SK-N-MC (cell line): ENCODE results near the gene C12orf76.
"Not testable (repeated sequence)": the region's sequence is repeated elsewhere in the genome, so short reads cannot be mapped to it uniquely, and the experiment has no call there.

Experiments used
- DNase-seq: peaks from one replicate; pipeline ENCODE4 v3.0.0-alpha.2; 2011; ENCODE audit warnings: low read depth, low spot score
- H3K27ac ChIP-seq: fragments of 200-600 bp; sonication (generic); 2 replicates; pipeline ENCODE4 v1.5.1; 2016; ENCODE audit warnings: mixed run types
- H3K36me3 ChIP-seq: fragments of 200-600 bp; sonication (generic); 2 replicates; pipeline ENCODE4 v1.6.1; 2017; ENCODE audit warnings: antibody characterized with exemption, low read length, mixed read lengths; ENCODE audit not compliant: insufficient read depth
- H3K4me3 ChIP-seq: fragments of 200-600 bp; sonication (generic); 2 replicates; pipeline ENCODE4 v1.5.1; 2016
- H3K9ac ChIP-seq: fragments of 200-600 bp; sonication (generic); 2 replicates; pipeline ENCODE4 v1.8.0; 2017; ENCODE audit warnings: mixed run types, mixed read lengths; ENCODE audit not compliant: insufficient read length
- H3K9me3 ChIP-seq: fragments of 200-600 bp; sonication (generic); 2 replicates; pipeline ENCODE4 v1.6.1; 2017; ENCODE audit warnings: low read depth, mild to moderate bottlenecking, antibody characterized with exemption, low read length, moderate library complexity, mixed read lengths
- EZH2 ChIP-seq: fragments of 200-600 bp; sonication (generic); IDR thresholded peaks from one replicate; pipeline ENCODE4 v1.6.1; 2017; ENCODE audit warnings: antibody characterized with exemption
- FOXP2 ChIP-seq: optimal IDR thresholded peaks from 2 replicates; pipeline ENCODE3; 2011; ENCODE audit warnings: mild to moderate bottlenecking, moderate library complexity; ENCODE audit not compliant: insufficient read depth; ENCODE audit errors: extremely low read length, control extremely low read depth
- POLR2AphosphoS5 ChIP-seq: IDR thresholded peaks from 2 replicates; pipeline ENCODE4 v1.6.1; 2012; ENCODE audit warnings: mild to moderate bottlenecking, low read depth, low read length, borderline replicate concordance

Gene C12orf76

GRCh38 chr12:110050927-110051326 lies 2.6 kb upstream of the C12orf76 start:
- Histone ChIP-seq H3K36me3 (no peaks in the 10 kb centered on the region), H3K9ac (no peak overlapping the region), H3K27ac (no peak overlapping the region), H3K9me3 (no peaks in the 10 kb centered on the region), H3K4me3 (no peak overlapping the region)
- TF ChIP-seq POLR2AphosphoS5 = no peak
- TF ChIP-seq FOXP2 = no peak
- TF ChIP-seq EZH2 = no peak
- DNase-seq = no peak

GRCh38 chr12:110049666-110050065 lies 1.3 kb upstream of the C12orf76 start:
- not testable (repeated sequence) for H3K9ac ChIP-seq, H3K9me3 ChIP-seq, H3K27ac ChIP-seq, DNase-seq, H3K4me3 ChIP-seq, H3K36me3 ChIP-seq

GRCh38 chr12:110049034-110049433 lies 712 bp upstream of the C12orf76 start:
- DNase-seq, H3K36me3 ChIP-seq, H3K9me3 ChIP-seq: not testable (repeated sequence)
- Histone ChIP-seq H3K27ac (peak overlapping the region; percentile 84), H3K4me3 (peak overlapping the region; percentile 96), H3K9ac (peak overlapping the region; percentile 65)

- Histone ChIP-seq H3K9me3 (no peaks in the 10 kb centered on the region), H3K36me3 (peaks cover under 1% of the 10 kb centered on the region; the same call in 1 of the 2 replicates), H3K4me3 (peak overlapping the region; percentile 96), H3K9ac (peak overlapping the region; percentile 84), H3K27ac (no peak overlapping the region)
- TF ChIP-seq FOXP2 (no peak), EZH2 (no peak), POLR2AphosphoS5 (no peak)
- no peak for DNase-seq
These were observed 903 bp downstream of the C12orf76 start for GRCh38 chr12:110047297-110047940.

- Histone ChIP-seq H3K9me3 (no peaks in the 10 kb centered on the region), H3K4me3 (peak overlapping the region; percentile 96; the same call in 1 of the 2 replicates), H3K36me3 (peaks cover 9% of the 10 kb centered on the region), H3K9ac (no peak overlapping the region), H3K27ac (no peak overlapping the region)
- DNase-seq = no peak
- TF ChIP-seq FOXP2 = no peak
- no peak for TF ChIP-seq EZH2
- TF ChIP-seq POLR2AphosphoS5 = no peak
These were observed 1.7 kb downstream of the C12orf76 start for GRCh38 chr12:110046451-110047187.

GRCh38 chr12:110042264-110042663 lies 6.1 kb downstream of the C12orf76 start:
- no peak overlapping the region for H3K27ac ChIP-seq
- no peak overlapping the region for H3K9ac ChIP-seq
- TF ChIP-seq EZH2 = no peak
- no peak for TF ChIP-seq POLR2AphosphoS5
- TF ChIP-seq FOXP2 = no peak
- H3K4me3 ChIP-seq = no peak overlapping the region
- H3K36me3 ChIP-seq = peaks cover 13% of the 10 kb centered on the region
- no peak for DNase-seq
- H3K9me3 ChIP-seq = no peaks in the 10 kb centered on the region

- Histone ChIP-seq H3K9ac (no peak overlapping the region), H3K27ac (no peak overlapping the region), H3K4me3 (no peak overlapping the region), H3K9me3 (no peaks in the 10 kb centered on the region), H3K36me3 (peaks cover 17% of the 10 kb centered on the region)
- DNase-seq = no peak
- no peak for TF ChIP-seq EZH2
- TF ChIP-seq FOXP2 = no peak
- no peak for TF ChIP-seq POLR2AphosphoS5
These were observed 9.1 kb downstream of the C12orf76 start for GRCh38 chr12:110039085-110039807.

- Histone ChIP-seq H3K27ac (no peak overlapping the region), H3K9me3 (no peaks in the 10 kb centered on the region), H3K36me3 (peaks cover 17% of the 10 kb centered on the region), H3K9ac (no peak overlapping the region), H3K4me3 (no peak overlapping the region)
- TF ChIP-seq POLR2AphosphoS5 = no peak
- TF ChIP-seq EZH2 = no peak
- TF ChIP-seq FOXP2 = no peak
- DNase-seq = no peak
These were observed 9.6 kb downstream of the C12orf76 start for GRCh38 chr12:110038741-110039084.

GRCh38 chr12:110037315-110037714 lies 11.0 kb downstream of the C12orf76 start:
- Histone ChIP-seq H3K9ac (no peak overlapping the region), H3K9me3 (no peaks in the 10 kb centered on the region), H3K4me3 (no peak overlapping the region), H3K27ac (no peak overlapping the region), H3K36me3 (peaks cover 15% of the 10 kb centered on the region)
- no peak for DNase-seq
- TF ChIP-seq EZH2 (no peak), POLR2AphosphoS5 (no peak), FOXP2 (no peak)
